Lower lobe of right lung (tissue), 2 donors: ENCODE data around the gene ZNF385B. TPM values are rescaled to one million over a fixed set of nuclear protein-coding genes. Genes with fewer than 3 reads are reported as not detected.
A peak's percentile ranks its signal among the peaks of the same experiment; 100 is the strongest.

Source experiments
- ATAC-seq, 2 donors: fragments of 200-7000 bp; cut with Tn5 transposase; one replicate each; pipeline ENCODE4 v1.9.1; 2020 to 2022; ENCODE audit warnings: mild to moderate bottlenecking in 2 of 2, moderate library complexity in 2 of 2
- DNase-seq: peaks from one replicate; pipeline ENCODE4 v3.0.0-alpha.2; 2020
- H3K27ac ChIP-seq: fragments of 200-600 bp; one replicate; pipeline ENCODE4 v1.8.0; 2022
- H3K27me3 ChIP-seq: fragments of 200-600 bp; one replicate; pipeline ENCODE4 v1.8.0; 2022; ENCODE audit warnings: low read depth
- H3K36me3 ChIP-seq: fragments of 200-600 bp; one replicate; pipeline ENCODE4 v1.8.0; 2022; ENCODE audit warnings: mild to moderate bottlenecking
- H3K4me1 ChIP-seq: fragments of 200-600 bp; one replicate; pipeline ENCODE4 v1.8.0; 2022
- H3K4me3 ChIP-seq: fragments of 200-600 bp; one replicate; pipeline ENCODE4 v1.8.0; 2022; ENCODE audit warnings: mild to moderate bottlenecking
- H3K9me3 ChIP-seq: fragments of 200-600 bp; one replicate; pipeline ENCODE4 v1.8.0; 2022
- intact Hi-C: fragments of 100-400 bp; cut with DNase I; formaldehyde crosslinking; loops from one replicate; pipeline ENCODE4 v1.11.0; 2022
- total RNA-seq: library from RNA; stranded (reverse); fragmentation: NEBNext Ultra II Directional; extraction: Animal tissue kit (Norgen Biotek cat#: 25700); gene quantifications from one replicate; pipeline ENCODE4 v1.2.1, GENCODE V29; 2021
- TF ChIP-seq, protein P1 (sequence below): fragments of 200-600 bp; IDR thresholded peaks from one replicate; pipeline ENCODE4 v1.8.0; 2022; ENCODE audit warnings: antibody characterized with exemption, mild to moderate bottlenecking
- donor health status: DM: no; HTN: yes; CAD: no; lungs with severe emphysema.

ZNF385B gene
- total RNA-seq, 1 donor from 2014 or later, result 63.2 TPM

DNA sequence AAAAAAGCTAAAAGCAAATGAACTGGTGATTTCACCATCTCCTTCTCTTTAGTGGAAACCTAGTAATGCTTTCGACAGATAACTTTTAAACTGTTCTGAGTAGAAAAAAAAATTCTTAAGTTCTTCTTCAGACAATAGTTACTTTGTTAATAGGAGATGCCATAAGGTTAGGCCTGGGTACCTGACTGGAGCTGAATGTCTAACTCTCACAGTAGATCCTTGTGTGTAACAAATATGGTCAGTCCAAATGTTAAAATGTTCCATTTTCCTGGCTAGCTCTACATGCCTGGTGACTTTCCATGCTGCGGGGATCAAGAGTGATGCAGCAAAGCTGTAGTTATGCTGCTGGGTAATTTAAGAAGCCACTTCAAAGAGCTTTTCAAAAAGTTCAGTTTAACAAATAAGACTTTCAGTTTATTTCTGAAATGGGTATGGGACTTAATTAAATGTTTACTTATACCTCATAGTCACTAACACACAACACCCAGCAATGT lies 332.8 kb downstream of the ZNF385B start:
- no peak overlapping the region for H3K27ac ChIP-seq
- H3K4me1 ChIP-seq, result no peaks in the 10 kb centered on the region
- intact Hi-C loops, result no loop called here
- H3K4me3 ChIP-seq, result no peak overlapping the region
- no peak for ATAC-seq
- TF ChIP-seq, protein P1, sequence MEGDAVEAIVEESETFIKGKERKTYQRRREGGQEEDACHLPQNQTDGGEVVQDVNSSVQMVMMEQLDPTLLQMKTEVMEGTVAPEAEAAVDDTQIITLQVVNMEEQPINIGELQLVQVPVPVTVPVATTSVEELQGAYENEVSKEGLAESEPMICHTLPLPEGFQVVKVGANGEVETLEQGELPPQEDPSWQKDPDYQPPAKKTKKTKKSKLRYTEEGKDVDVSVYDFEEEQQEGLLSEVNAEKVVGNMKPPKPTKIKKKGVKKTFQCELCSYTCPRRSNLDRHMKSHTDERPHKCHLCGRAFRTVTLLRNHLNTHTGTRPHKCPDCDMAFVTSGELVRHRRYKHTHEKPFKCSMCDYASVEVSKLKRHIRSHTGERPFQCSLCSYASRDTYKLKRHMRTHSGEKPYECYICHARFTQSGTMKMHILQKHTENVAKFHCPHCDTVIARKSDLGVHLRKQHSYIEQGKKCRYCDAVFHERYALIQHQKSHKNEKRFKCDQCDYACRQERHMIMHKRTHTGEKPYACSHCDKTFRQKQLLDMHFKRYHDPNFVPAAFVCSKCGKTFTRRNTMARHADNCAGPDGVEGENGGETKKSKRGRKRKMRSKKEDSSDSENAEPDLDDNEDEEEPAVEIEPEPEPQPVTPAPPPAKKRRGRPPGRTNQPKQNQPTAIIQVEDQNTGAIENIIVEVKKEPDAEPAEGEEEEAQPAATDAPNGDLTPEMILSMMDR, result no peak
- DNase-seq, result no peak
- H3K27me3 ChIP-seq, result no peaks in the 10 kb centered on the region
- H3K9me3 ChIP-seq, result no peaks in the 10 kb centered on the region
- no peaks in the 10 kb centered on the region for H3K36me3 ChIP-seq

DNA sequence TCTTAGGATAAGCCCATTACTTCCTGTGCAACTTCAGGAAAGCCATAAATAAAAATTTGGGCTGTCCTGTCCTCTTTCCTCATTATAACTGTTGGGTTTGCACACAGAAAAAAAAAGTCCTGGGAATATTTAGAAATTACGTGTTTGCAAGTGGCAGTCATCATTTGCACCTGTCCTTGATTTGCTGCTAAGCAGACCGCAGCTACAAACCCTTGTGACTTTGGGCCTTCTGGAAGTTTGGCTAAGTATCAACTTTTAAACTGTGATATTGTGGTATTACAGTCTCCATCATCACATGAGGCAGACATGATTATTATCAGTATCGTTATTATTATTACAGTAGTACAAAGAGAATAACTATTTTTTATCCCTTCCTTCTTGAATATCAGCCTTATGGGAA lies 336.1 kb downstream of the ZNF385B start:
- TF ChIP-seq, protein P1, result no peak
- ATAC-seq, result no peak

DNA sequence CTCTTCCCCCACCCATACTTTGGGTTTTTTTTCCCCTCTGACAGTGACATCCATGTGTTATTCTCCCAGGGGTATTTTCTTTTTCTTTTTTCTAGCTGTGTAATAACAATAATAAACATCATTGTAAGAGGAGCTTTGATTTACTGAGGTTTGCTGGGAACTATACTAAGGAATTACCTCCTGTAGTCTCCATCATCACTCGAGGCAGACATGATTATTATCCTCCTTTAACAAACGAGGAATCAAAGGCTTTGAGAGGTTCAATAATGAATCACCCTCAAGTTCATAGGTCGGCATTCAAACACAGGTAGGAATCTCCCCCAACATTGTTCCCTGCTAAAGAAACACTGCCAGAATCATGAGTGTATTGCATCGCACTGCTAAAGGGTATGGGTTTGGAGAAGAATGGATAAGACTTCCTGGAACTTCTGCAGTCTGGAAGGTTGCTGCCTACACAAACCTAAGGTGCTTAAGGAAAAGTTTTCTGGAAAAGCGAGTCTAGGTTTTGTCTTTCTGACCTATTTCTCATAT lies 336.5 kb downstream of the ZNF385B start:
- Histone ChIP-seq H3K27me3 (no peaks in the 10 kb centered on the region), H3K36me3 (no peaks in the 10 kb centered on the region), H3K27ac (no peak overlapping the region), H3K4me3 (no peak overlapping the region), H3K4me1 (no peaks in the 10 kb centered on the region), H3K9me3 (no peaks in the 10 kb centered on the region)
- ATAC-seq, result no peak
- TF ChIP-seq, protein P1, result no peak
- intact Hi-C loops, result no loop called here
- no peak for DNase-seq

More for the DNA sequence above, 336.1 kb downstream of the ZNF385B start:
- no peaks in the 10 kb centered on the region for H3K9me3 ChIP-seq
- intact Hi-C loops, result no loop called here
- no peaks in the 10 kb centered on the region for H3K27me3 ChIP-seq
- DNase-seq, result no peak
- H3K4me1 ChIP-seq, result no peaks in the 10 kb centered on the region
- H3K27ac ChIP-seq, result no peak overlapping the region
- no peak overlapping the region for H3K4me3 ChIP-seq
- no peaks in the 10 kb centered on the region for H3K36me3 ChIP-seq

DNA sequence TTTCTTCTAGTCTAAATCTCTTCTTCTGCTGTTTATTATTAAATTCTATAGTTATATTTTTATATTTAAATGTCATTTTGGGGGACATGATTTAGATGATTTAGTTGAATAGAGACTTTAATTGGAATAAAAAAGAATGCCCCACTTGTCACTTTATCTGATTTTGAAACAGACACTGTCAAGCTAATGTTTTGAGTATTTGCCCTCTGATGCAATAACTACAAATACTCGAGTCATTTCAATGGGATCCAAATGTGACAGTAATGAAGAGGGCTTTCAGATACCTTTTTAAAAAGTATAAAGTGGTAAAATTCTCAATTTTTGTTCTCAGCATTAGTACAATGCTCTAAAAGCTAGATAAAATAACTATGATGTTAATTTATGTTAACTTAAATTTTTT lies 339.5 kb downstream of the ZNF385B start:
- DNase-seq, result no peak
- no peak overlapping the region for H3K4me3 ChIP-seq
- intact Hi-C loops, result no loop called here

DNA sequence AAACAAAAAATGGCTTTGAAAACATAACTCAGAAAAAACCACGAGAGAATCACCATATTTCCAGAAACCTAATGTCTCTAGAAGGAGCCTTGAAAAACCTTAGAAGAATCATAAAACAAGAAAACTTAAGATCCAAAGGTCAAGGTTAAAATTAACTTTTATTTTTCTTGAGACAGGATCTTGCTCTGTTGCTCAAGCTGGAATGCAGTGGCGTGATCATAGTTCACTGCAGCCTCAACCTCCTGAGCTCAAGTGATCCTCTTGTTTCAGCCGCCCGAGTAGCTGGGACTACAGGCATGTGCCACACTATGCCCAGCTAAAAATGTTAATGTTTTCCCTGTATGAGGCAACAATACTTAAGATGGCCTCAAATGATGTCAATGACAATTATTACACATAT lies 342.6 kb downstream of the ZNF385B start:
- H3K36me3 ChIP-seq, result no peaks in the 10 kb centered on the region
- DNase-seq, result peak; percentile 52
- intact Hi-C loops, result no loop called here

More for the DNA sequence above, 339.5 kb downstream of the ZNF385B start:
- ATAC-seq, result peak in 1 of 2 donors; percentile 38
- no peaks in the 10 kb centered on the region for H3K9me3 ChIP-seq
- no peaks in the 10 kb centered on the region for H3K4me1 ChIP-seq
- TF ChIP-seq, protein P1, result no peak
- H3K36me3 ChIP-seq, result no peaks in the 10 kb centered on the region
- H3K27me3 ChIP-seq, result no peaks in the 10 kb centered on the region
- H3K27ac ChIP-seq, result no peak overlapping the region

More for the DNA sequence above, 342.6 kb downstream of the ZNF385B start:
- H3K27ac ChIP-seq, result no peak overlapping the region
- no peaks in the 10 kb centered on the region for H3K9me3 ChIP-seq
- ATAC-seq, result peak; percentile 82 to 86
- no peak overlapping the region for H3K4me3 ChIP-seq
- TF ChIP-seq, protein P1, result no peak
- no peaks in the 10 kb centered on the region for H3K4me1 ChIP-seq
- no peaks in the 10 kb centered on the region for H3K27me3 ChIP-seq
